Upper lobe of right lung (tissue), 1 donor: Measurements from ENCODE around the gene KCNQ5. TPM values are rescaled to one million over a fixed set of nuclear protein-coding genes. Genes with fewer than 3 reads are reported as not detected.
"Not testable (repeated sequence)": the region's sequence is repeated elsewhere in the genome, so short reads cannot be mapped to it uniquely, and the experiment has no call there.

Experiments
- ATAC-seq: fragments of 200-7000 bp; cut with Tn5 transposase; one replicate; pipeline ENCODE4 v1.9.1; 2020; ENCODE audit warnings: mild to moderate bottlenecking, moderate library complexity
- DNase-seq: peaks from one replicate; pipeline ENCODE4 v3.0.0-alpha.2; 2020
- H3K27ac ChIP-seq: fragments of 200-600 bp; one replicate; pipeline ENCODE4 v1.8.0; 2022
- H3K27me3 ChIP-seq: fragments of 200-600 bp; one replicate; pipeline ENCODE4 v1.8.0; 2022; ENCODE audit warnings: mild to moderate bottlenecking
- H3K36me3 ChIP-seq: fragments of 200-600 bp; one replicate; pipeline ENCODE4 v1.8.0; 2022
- H3K4me1 ChIP-seq: fragments of 200-600 bp; one replicate; pipeline ENCODE4 v1.8.0; 2022
- H3K4me3 ChIP-seq: fragments of 200-600 bp; one replicate; pipeline ENCODE4 v1.8.0; 2022; ENCODE audit warnings: mild to moderate bottlenecking
- H3K9me3 ChIP-seq: fragments of 200-600 bp; one replicate; pipeline ENCODE4 v1.8.0; 2022
- intact Hi-C: fragments of 100-400 bp; cut with DNase I; formaldehyde crosslinking; loops from one replicate; pipeline ENCODE4 v1.11.0; 2022
- total RNA-seq: library from RNA; stranded (reverse); fragmentation: NEBNext Ultra II Directional; extraction: Animal tissue kit (Norgen Biotek cat#: 25700); gene quantifications from one replicate; pipeline ENCODE4 v1.2.1, GENCODE V29; 2021
- TF ChIP-seq, protein P1 (sequence below): fragments of 200-600 bp; IDR thresholded peaks from one replicate; pipeline ENCODE4 v1.8.0; 2022; ENCODE audit warnings: antibody characterized with exemption
- donor health status: DM: no; HTN: yes; CAD: no; lungs with severe emphysema.

KCNQ5 gene
- total RNA-seq, 1 donor from 2014 or later, result 1.3 TPM

DNA sequence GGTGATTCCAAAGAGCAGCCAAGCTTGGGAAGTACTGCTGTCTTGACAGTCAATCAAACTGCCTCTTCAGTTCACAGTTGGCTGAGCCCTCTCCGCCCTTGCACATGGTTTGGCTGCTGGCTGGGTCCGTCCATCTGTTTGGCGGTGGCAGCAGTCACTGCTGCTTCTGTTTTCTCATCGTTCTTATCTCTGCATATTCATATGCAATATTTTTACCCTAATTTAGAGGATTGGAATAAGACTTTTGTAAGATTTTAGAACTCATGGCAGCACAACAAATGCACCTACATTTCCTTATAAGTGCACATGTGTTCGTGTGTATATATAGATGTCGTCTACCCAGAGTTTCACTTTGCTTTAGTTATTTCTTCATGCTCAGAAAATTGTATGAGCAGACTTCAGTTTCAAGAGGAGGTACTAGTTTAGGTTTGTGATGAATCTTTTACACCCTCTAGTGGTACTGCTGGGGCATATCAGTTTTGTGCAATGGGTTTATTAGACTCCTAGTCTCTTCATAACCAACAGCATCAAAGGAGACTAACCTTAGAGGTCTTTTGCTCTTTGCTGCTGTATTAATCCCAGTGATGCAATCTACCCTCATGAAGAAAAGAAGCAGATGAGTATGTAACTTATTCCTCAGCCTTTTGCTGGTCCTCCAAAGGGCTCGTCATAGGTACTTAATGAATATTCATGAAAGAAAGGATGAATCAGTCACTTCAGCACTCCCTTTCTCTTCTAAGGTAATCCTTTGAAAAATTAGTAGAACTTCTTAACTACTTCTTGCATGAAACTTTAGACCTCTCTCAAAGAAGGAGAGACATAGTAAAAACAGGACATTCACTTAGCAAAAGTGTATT lies 559.1 kb downstream of the KCNQ5 start:
- H3K4me1 ChIP-seq, result no peaks in the 10 kb centered on the region
- no peaks in the 10 kb centered on the region for H3K9me3 ChIP-seq
- H3K4me3 ChIP-seq, result peak overlapping the region; percentile 28
- no peaks in the 10 kb centered on the region for H3K27me3 ChIP-seq
- no peak overlapping the region for H3K27ac ChIP-seq
- TF ChIP-seq, protein P1, sequence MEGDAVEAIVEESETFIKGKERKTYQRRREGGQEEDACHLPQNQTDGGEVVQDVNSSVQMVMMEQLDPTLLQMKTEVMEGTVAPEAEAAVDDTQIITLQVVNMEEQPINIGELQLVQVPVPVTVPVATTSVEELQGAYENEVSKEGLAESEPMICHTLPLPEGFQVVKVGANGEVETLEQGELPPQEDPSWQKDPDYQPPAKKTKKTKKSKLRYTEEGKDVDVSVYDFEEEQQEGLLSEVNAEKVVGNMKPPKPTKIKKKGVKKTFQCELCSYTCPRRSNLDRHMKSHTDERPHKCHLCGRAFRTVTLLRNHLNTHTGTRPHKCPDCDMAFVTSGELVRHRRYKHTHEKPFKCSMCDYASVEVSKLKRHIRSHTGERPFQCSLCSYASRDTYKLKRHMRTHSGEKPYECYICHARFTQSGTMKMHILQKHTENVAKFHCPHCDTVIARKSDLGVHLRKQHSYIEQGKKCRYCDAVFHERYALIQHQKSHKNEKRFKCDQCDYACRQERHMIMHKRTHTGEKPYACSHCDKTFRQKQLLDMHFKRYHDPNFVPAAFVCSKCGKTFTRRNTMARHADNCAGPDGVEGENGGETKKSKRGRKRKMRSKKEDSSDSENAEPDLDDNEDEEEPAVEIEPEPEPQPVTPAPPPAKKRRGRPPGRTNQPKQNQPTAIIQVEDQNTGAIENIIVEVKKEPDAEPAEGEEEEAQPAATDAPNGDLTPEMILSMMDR, result peak; percentile 87
- H3K36me3 ChIP-seq, result no peaks in the 10 kb centered on the region
- DNase-seq (no peak), ATAC-seq (peak; percentile 93)
- intact Hi-C loops, result no loop called here

DNA sequence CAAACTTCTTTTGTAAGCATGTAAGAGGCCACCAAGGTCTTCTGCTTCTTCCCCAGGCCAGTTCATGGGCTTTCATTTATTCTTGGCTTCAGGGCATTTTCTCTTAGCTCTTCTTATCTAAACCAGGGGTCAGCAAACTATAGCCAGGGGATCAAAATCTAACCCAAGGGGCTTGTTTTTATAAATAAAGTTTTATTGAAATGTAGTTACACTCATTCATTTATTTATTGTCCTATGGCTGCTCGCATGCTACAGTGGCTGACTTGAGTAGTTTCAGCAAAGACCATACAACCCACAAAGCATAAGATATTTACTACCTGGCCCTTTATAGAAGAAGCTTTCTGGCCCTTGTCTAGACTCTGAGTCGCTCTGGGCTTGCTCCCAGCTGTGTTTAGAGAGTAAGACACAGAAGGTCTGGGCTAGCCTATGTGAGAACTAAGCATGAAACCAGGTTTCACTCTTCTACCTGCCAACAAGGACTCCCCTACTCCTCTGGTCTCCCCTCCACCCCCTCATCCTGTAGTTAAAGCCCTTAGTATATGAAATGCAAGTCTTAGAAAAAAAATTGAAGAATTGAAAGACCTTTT lies 560.2 kb downstream of the KCNQ5 start:
- Histone ChIP-seq H3K27me3 (no peaks in the 10 kb centered on the region), H3K9me3 (no peaks in the 10 kb centered on the region), H3K4me3 (no peak overlapping the region), H3K4me1 (no peaks in the 10 kb centered on the region), H3K36me3 (no peaks in the 10 kb centered on the region), H3K27ac (no peak overlapping the region)
- ATAC-seq (no peak), DNase-seq (no peak)
- TF ChIP-seq, protein P1, result no peak
- intact Hi-C loops, result no loop called here

DNA sequence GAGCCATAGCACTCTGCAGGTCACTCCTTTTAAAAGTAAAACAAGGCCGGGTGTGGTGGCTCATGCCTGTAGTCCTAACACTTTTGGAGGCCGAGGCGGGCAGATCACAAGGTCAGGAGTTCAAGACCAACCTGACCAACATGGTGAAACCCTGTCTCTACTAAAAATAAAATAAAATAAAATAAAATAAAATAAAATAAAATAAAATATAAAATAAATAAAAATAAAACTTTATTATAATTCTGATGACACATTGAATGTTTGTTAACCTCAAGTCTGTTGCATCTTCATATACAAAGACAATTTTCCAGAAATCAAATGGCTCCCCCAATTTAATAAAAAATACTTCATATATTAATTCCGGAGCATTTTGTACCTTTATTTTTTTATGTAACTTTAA lies 571.4 kb downstream of the KCNQ5 start:
- H3K36me3 ChIP-seq, H3K27ac ChIP-seq, H3K4me1 ChIP-seq, ATAC-seq, H3K27me3 ChIP-seq, H3K4me3 ChIP-seq, intact Hi-C loops, H3K9me3 ChIP-seq, DNase-seq: not testable (repeated sequence)

DNA sequence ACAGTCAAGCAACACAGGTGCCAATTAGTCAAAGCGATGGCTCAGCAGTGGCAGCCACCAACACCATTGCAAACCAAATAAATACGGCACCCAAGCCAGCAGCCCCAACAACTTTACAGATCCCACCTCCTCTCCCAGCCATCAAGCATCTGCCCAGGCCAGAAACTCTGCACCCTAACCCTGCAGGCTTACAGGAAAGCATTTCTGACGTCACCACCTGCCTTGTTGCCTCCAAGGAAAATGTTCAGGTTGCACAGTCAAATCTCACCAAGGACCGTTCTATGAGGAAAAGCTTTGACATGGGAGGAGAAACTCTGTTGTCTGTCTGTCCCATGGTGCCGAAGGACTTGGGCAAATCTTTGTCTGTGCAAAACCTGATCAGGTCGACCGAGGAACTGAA lies 572.9 kb downstream of the KCNQ5 start:
- no peaks in the 10 kb centered on the region for H3K36me3 ChIP-seq
- no peak overlapping the region for H3K4me3 ChIP-seq
- no peaks in the 10 kb centered on the region for H3K9me3 ChIP-seq
- DNase-seq (no peak), ATAC-seq (no peak)
- H3K27ac ChIP-seq, result no peak overlapping the region
- no peaks in the 10 kb centered on the region for H3K4me1 ChIP-seq
- no peaks in the 10 kb centered on the region for H3K27me3 ChIP-seq
- TF ChIP-seq, protein P1, result no peak
- intact Hi-C loops, result no loop called here

DNA sequence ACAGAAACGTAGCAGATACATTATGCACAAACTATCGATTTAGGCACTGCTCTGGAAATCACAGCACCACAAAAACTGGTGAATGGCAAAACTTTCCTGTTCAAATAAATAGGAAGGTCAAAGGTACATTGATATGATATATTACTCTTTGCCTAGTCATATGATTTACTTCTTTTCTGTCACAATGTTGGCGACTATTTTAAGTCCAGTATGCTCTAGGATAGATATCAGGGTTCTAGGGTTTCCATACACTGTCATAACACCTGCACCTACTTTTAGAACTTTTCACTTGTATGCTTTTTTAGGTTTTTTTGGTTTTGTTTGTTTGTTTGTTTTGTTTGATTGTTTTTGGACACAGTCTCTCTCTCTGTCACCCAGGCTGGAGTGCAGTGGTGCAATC lies 578.4 kb downstream of the KCNQ5 start:
- H3K4me3 ChIP-seq, result no peak overlapping the region
- TF ChIP-seq, protein P1, result no peak
- no peaks in the 10 kb centered on the region for H3K9me3 ChIP-seq
- H3K36me3 ChIP-seq, result no peaks in the 10 kb centered on the region
- ATAC-seq (no peak), DNase-seq (no peak)
- H3K27ac ChIP-seq, result no peak overlapping the region
- H3K27me3 ChIP-seq, result no peaks in the 10 kb centered on the region
- intact Hi-C loops, result no loop called here
- no peaks in the 10 kb centered on the region for H3K4me1 ChIP-seq

DNA sequence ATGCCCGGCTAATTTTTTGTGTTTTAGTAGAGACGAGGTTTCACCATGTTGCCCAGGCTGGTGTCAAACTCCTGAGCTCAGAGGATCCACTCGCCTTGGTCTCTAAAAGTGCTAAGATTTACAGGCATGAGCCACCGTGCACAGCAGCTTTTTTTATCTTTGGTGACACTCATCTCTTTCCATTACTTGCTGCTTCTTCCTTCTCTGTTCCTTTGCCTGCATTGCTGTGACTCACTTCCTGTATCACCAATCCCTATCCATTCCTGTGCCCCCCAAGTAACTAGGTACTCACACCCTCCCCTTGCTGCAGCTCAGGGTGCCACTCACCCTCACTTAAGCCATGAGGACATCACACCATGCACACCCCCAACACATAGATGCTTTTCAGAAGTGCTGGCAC lies 578.9 kb downstream of the KCNQ5 start:
- Histone ChIP-seq H3K4me1 (no peaks in the 10 kb centered on the region), H3K9me3 (no peaks in the 10 kb centered on the region), H3K27me3 (no peaks in the 10 kb centered on the region), H3K4me3 (no peak overlapping the region), H3K36me3 (no peaks in the 10 kb centered on the region), H3K27ac (no peak overlapping the region)
- TF ChIP-seq, protein P1, result no peak
- ATAC-seq (no peak), DNase-seq (no peak)
- intact Hi-C loops, result no loop called here
